ENCODE results near the gene C2orf49.

C2orf49 gene

DNA sequence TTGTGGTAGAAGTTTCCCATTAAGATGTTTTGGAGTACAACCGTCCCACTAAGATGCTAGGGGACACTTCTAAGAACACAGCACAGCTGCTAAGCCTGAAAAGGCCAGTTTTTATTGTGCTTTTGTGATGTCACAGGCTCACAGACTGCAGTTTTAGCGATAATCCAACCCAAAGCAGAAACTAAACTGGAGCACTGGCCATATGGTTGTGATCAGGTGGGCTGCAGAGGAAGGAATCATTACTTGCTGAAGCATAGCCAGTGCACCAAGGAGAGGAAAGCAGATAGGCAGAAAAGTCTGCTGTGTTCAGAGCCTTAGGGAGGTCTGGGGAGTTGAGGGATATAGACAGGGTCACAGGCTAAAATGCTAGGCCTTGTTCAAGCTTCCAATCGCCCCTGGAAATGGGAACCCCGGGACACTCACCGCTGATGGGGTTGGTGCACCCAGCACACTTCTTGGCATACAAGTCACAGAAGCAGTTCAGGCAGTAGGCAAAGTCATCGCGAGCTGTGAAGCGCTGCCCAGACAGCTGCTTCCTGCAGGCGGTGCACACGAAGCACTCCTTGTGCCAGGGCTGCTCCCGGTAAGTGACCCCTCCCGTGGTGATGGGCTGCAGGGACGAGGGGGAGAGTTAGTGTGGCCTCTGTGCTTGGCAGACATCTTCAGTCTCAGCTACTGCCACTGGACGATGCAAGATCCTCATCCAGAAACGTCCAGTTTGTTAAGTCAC, 25.7 kb downstream of the C2orf49 start:
- DNase-seq: no peak

DNA sequence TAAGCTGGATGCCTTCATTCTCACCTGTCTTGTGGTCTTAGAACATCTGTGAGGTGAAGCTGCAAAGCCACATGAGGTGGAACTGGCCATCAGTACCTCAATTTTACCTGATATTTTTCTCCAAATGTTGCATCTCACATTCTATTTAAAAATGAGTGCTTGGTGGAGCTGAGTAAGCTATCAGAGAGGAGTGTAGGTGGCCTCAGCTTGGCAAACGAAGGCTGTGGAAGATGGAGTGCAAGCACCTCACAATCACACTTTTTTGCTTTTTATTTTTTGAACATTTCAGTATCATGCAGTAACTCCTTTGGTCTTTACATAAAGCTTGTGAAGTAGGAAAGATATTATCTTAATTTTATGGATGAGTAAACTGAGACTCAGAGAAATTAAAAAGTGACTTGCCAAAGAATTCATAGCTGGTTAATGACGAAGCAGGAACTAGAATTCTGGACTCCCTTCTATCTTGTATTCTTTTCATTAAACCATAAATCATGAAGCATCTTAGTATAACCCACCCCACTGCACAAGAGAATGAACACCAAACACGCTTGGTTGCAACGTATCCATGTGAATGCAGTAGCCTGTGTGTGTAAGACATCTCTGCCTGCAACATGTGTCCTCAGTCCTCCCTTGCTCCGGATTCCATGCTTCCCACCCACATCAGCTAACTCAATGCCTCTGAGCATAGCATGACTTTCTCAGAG, 27.2 kb downstream of the C2orf49 start:
- DNase-seq: no peak

DNA sequence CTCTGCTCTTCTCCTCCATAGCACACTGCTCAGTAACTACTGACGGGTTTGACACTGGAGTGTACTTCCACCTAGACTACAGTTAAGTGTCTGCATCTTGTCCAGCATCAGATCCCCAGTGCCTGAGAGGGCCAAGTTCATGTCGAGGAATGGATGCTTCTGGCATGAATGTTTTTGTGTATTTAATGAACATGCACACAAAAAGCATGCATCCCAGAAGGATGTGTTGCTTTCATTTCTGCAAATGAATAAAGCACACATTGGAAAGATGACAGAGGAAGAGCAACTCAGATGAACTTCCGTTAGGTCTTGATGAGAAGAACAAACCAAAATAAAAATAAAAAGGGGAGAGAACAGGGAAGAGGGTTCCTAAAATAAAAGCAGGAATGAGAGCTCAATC, 27.9 kb downstream of the C2orf49 start:
- no peak for DNase-seq

DNA sequence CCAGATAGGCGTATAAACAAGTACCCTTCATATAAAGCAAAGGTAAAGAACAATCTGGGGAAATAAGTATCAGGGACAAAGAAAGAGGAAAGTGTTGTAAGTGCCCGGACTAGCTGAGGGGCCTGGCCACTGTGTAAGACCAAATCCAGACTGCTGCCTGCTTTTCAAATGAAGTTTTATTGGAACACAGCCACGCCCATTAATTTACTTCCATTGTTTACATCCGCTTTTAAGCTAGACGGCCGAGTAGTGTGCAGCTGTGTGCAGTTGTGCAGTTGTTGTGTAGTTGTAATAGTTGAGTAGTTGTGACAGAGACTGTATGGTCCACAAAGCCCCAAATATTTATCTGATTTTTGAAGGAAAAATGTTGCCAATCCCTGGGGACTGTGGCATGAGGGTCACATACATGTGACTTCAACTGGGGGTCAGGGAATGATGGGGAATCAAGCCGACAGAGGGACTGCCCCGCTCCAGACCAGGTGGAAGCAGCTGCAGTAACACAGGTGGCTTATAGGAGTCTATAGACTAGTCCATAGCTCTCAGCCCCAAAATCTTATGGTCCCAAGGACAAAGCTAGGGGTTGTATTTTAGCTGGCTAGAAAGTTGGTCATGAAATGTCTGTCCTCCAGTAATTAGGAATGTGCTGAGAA, 31.5 kb downstream of the C2orf49 start:
- no peak for DNase-seq

DNA sequence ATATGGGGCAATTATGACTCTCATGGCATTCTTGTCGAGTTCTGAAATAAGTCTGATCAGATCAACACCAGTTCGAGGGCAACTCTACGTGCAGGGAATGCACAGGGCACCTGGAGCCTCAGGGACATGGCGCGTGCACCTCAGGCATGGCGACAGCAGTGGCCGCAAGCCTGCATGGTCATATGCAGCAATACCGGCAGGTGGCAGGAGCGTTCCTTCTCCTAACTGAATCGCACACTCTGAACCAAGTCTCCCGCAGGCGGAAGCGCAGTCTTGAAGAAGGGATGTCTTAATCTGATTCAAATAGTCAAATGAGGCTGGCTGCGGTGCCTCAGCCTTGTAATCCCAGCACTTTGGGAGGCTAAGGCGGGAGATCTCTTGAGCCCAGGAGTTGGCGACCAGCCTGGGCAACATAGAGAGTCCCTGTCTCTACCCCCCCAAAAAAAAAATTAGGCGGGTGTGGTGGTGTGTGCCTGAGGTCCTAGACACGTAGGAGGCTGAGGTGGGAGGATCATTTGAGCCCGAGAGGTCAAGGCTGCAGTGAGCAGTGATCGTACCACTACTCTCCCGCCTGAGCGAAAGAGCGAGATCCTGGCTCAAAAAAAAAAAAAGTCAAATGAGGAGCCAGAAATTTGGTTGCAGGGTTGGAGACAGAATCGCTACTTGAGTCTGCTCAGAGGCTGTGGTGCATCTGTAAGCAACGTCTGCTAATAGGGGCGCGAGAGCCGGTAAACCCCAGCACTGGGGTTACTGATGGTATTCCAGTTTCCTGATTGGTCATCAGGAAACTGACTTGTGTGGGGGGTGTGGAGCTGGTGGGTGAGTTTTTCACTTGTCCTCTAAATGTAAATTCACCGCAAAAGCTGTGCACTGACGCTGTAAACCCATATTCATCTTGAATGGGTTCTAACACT, 32.7 kb downstream of the C2orf49 start:
- peak; percentile 84 for DNase-seq

DNA sequence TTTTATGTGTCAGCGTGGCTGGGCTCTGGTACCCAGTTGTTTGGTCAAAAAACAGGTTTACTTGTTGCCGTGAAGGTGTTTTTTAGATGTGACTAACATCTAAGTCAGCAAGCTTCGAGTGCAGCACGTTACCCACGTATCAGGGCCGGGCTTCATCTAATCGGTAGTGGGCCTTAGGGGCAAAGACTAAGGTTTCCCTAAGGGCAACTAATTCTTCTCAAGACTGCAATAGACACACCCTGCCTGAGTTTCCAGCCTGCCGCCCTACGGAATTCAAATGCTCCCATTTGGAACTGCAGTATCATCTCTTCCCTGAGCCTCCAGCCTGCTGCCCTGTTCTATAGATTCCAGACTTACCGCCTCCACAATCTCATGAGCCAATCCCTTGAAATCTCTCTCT, 33.8 kb downstream of the C2orf49 start:
- DNase-seq: no peak

DNA sequence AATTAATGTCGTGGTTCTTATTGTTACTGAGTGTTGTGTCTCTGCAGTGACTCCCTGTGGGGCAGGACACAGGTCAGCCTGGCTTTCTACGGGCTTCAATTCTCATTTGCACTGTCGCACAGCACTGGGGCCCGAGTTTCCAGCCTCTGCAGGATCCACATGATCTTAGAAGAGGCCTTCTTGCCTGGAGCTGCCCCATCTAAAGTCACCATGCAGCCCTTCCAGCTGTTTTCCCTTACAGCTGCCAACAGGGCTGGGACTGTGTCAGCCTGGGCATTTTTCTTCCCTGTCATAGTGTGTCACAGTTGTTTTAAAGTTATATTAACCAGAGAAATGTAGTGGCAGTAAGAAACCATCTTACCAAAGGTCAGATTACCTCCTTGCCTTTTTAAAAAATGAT, 34.5 kb downstream of the C2orf49 start:
- DNase-seq: no peak

DNA sequence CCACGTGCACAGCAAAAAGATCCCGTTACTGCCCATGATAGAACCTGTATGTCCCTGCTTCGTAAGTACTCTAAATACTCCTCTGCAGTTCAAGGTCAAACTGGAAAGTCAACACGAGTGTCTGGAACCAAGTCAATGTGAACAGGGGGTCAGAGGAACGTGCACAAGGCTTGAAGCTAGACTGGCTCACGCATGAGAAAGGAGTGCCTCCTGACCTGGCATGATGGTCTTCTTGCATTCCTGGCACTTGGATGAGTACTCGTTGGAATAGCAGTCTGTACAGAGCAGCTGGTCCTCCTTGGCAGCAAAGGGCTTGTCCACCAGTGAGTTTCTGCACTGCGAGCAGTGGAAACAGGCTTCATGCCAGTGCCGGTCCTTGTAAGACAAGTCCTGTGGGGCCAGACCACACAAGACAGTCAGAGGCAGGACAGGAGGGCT, 36.0 kb downstream of the C2orf49 start:
- DNase-seq: no peak

DNA sequence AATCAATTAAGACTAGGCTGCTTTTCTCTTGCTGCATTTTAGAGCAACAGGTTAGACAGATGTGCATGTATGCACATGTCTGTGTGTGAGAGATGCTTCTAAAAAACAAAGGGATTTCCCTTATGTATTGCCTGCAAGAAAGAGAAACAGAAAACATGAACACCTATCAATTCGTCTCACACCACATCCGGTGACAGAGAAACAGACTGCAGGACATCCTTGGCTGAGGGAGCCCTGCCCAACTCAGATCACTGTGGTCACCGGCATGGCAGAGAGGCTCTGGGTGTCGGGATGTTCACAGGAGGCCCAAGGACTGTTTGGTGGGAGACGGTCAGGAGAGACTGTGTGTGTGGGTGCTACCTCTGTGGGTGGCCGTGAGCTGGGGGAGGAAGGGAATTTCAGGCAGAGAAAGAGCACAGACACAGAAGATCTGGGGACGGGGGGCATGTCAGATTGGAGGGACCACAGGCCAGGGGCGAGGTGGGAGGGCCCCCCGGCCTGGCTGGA, 36.6 kb downstream of the C2orf49 start:
- DNase-seq: peak; percentile 54

DNA sequence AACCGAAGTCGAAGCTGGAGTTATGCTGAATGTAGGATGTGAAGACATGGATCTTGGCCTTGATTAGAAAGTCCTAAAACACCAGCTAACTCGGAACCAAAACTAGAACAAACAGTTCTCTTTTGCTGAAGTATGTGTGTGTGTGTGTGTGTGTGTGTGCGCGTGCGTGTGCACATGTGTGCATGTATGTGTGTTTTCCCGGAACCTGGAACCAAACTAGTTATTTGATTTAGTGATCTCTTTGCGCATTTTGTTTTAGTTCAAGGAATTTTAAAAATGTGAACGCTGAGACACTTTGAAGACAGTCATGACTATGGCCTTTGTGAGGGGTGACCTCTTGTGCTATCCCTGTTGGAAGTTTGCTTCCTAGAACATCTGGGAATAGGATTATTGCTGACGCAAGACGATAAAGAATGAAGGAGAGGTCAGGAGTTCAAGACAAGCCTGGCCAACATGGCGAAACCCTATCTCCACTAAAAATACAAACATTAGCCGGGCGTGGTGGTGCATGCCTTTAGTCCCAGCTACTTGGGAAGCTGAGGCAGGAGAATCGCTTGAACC, 37.7 kb downstream of the C2orf49 start:
- DNase-seq: no peak

DNA sequence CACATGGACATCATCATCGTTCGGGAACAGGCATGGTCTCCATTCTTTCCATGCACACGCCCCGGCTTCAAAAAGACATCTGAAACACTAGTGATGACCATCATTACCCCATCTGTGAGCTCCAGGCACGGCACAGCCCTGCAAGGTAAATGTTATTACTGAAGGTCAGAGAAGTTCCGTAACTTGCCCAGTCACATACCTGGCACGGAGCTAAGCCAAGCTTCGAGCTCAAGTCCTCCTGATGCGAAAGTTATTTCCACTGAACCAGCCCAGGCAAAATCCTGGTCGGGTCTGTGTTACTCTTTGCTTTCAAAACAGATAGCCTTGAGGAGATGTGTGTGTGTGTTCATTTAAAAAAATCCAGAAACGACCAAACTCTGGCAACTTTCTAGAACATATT, 38.7 kb downstream of the C2orf49 start:
- DNase-seq: no peak

DNA sequence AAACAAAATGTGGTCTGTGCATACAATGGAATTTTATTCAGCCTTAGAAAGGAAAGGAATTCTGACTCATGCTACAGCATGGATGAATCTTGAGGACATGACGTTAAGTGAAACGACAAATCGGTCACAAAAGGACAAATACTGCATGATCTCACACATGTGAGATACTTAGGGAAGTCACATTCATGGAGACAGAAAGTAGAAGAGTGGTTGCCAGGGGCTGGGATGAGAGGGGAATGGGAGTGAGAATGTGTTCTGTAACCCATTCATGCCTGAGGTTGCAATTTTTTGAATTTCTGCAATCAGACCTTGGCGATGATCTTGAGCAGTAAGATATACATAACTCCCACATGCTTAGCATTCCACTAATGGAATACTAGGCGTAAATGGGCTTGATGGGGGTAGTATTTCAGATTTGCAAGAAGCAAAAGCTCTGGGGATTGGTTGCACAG, 39.5 kb downstream of the C2orf49 start:
- DNase-seq: no peak

DNA sequence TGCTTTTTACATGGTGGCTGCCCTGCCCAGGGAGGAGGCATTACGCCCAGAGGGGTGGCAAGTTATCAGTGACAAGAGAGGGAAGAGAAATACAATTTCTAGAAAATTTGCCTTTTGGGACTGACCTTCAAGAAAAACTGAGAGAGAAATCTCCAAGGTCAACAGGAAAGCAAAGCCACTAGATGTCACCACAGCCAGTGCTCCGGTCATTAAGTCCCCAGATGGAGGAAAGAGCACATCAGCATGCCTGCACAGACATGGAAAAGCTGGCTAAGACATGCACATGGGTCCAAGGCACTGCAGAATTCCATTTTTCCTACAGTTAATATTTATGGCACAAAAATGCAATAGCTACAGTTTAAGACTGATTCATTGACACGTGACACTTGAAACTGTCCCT, 40.5 kb downstream of the C2orf49 start:
- DNase-seq: no peak

DNA sequence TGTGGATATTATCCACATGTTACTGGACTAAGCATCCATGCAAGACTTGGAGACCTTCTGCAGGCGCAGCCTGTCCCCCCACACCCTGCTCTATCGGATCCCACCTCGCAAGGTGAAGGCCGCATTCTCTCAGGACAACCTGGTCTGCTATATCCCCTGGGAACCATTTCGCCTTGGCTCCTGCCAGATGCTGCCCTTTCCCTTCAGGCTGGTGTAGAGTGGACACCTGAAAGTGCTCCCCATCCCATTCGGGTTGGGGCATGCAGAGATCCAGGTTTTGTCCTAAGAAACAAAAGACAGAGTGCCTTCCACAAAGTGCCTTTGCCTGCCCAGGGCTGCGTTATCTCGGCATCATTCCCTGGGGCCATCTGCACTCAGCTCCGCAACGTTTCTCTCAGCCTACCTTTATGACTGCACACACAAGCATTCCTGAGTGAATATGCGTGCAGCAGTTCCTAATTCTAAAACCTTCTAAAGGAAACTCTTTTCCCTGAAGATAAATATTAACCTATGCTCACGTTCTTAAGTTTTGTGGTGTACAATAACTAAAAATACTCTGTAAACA, 41.0 kb downstream of the C2orf49 start:
- no peak for DNase-seq

DNA sequence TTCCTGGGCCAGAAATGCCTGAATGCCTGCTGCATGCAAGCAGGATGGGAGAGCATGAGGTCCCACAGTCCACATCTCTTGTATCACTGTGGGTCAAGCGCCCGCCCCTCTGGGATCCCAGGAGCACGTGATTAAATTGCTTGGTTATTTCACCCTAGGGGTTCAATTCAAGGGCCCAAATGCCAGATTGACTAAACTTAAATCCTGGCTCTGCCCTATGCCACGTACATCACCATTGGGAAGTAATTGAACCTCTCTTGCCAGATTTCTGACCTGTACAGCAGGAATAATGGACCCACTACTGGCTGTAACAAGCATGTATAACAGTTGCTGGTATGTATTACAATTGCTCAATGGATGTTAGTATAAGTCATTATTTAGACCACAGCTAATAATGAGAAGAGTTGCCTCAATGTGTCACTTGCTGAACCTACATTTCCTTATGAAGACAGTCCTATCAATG, 41.6 kb downstream of the C2orf49 start:
- DNase-seq: no peak

DNA sequence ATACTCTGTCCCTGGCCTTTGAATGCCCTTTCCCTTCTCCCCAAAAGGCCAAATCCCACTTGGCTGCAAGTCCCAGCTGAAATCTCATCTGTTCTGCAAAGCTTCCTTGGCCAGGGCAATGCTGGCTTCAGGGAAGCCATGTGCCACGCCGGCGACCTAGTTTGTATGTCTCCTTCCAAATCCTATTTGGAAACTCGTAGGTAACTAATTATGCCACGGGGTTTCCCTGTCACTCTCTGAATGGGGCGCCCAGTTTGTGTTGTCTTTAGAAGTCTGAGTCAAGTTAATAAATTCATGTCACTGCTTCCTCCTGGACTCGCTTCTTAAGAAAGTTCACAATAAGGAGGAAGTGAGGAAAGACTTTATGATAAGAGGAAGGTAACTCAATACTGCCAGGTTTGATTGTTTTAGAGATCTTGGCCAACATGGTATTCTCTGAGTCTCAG, 42.4 kb downstream of the C2orf49 start:
- no peak for DNase-seq

DNA sequence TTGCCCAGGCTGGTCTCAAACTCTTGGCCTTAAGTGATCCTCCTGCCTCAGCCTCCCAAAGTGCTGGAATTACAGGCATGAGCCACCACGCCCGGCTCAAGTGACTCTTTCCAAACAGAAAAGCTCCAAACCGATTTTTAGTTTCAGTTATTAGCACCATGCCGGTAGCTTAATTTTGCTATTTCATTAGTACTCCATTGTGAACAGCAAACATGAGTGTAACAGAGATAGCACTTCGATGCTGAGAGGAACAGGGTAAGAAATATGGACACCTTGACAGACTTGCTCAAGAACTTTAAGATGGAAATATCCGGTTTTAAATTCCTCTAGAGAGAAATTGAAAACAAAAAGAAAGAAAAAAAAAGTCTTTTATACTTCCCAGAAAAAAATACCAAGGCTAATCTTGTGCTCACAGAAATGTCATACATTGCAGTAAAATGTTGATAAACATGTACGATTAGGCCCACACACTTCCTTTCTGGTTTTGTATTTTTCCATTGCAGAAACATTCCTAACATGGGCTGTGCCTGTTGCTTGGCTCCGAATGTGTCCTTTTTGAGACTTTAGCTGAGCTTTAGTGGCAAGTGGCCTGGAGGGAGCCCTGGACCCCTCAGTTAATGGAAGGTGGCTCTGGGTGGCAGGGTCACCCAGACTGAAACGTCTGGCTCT, 43.2 kb downstream of the C2orf49 start:
- no peak for DNase-seq

DNA sequence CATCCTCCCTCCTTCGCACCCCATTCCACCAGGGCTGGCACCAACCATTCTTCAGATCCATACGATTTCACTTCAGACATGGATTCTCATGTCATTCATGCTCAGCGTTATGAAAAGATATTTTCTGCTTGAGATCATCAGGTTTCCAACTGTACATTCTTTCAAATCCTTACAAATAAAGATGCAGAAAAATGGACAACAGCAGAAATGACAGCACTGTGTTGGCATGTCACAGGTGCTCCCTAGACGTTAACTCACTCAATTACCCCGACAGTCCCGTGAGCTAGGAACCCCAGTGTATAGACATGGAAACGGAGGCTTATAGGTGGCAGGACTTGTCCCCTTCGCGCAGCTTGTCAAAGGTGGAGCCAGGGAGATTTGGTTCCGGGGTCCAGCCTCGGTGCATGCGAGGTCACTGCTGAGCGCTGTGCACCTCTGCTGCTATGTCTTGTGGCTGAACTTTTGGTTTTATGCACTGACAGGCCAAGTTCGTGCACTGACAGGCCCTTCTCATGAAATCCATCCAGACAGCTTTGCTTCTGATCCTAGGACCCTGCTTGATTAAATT, 43.8 kb downstream of the C2orf49 start:
- DNase-seq: no peak

DNA sequence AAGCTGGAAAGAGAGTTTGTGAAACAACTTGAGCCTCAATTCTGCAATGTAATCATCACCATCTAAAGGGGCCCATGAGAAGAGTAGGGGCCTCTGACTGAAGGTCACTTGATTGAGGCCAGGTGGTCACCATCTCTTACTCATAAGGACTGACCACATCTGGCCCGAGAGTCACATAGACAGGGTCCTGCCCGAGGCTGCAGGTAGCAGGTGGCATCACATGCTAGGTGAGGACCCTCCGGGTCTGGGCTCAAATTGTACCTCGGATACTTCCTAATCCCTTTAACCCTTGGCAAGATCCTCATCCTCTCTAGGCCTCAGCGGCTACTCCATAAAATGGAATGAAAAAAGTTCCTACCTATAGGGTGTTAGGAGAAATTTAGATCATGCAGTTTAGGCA, 44.8 kb downstream of the C2orf49 start:
- DNase-seq: no peak

DNA sequence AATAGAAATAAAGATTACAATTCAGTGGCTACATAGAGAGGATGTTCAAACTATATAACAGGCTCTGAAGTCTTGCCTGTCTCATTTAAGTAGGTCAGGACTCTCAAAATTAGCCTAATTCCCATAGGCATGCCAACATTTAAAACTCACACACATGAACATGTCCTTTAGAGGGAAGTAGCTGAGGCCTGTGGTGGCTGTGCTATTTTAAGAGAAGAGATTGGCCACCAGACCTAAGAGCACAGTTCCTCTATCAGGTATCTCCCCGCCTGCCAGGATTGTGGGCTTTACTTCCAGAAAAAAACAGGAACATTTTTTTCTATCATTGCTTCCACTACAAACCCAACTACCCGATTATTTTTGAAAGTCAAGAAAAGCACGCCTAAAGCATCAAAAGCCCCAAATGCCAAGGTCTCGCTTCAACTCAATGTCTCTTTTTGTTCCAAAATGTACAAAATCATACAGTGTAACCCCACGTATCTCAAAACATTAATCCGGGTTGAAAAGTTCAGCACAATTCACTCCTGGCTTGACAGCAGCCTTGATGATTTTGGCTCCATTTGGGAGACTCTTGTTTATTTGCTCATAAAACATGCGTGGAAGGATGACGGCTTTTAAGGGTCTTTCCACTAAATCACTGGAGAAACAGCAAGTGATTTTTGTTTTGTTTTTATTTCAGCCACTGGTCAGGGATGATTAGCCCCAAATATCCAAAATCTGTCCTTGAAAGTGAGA, 46.3 kb downstream of the C2orf49 start:
- DNase-seq: no peak
